GM11168 (cell line): Measurements from ENCODE around the gene NUP98.
"Not testable (repeated sequence)": the region's sequence is repeated elsewhere in the genome, so short reads cannot be mapped to it uniquely, and the experiment has no call there.

Source experiments
- in situ Hi-C: fragments of 300-500 bp; cut with MboI; formaldehyde crosslinking; loops from one replicate; pipeline ENCODE4 v1.12.0; 2022; ENCODE audit warnings: low sequenced_read_pairs; ENCODE audit not compliant: unreplicated experiment

NUP98 gene

DNA sequence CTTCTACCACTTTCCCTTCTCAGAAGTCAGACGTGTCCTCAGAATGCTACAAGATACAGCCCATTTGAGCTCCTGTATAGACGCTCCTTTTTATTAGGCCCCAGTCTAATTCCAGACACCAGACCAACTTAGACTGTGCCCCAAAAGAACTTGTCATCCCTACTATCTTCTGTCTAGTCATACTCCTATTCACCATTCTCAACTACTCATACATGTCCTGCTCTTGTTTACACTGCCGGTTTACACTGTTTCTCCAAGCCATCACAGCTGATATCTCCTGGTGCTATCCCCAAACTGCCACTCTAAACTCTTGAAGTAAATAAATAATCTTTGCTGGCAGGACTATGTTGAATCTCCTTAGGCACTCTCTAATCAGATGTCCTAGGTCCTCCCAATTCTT lies 144.8 kb downstream of the NUP98 start:
- in situ Hi-C loops, result not testable (repeated sequence)

DNA sequence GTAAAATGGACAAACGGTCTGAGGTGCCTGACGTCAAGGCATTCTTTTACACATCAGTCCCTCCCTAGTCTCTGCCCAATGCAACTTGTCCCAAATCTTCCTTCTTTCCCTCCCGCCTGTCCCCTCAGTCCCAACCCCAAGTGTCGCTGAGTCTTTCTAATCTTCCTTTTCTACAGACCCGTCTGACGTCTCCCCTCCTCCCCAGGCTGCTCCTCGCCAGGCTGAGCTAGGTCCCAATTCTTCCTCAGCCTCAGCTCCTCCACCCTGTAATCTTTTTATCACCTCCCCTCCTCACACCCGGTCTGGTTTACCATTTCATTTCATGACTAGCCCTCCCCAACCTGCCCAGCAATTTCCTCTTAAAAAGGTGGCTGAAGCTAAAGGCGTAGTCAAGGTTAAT lies 148.0 kb downstream of the NUP98 start:
- in situ Hi-C loops, result not testable (repeated sequence)

DNA sequence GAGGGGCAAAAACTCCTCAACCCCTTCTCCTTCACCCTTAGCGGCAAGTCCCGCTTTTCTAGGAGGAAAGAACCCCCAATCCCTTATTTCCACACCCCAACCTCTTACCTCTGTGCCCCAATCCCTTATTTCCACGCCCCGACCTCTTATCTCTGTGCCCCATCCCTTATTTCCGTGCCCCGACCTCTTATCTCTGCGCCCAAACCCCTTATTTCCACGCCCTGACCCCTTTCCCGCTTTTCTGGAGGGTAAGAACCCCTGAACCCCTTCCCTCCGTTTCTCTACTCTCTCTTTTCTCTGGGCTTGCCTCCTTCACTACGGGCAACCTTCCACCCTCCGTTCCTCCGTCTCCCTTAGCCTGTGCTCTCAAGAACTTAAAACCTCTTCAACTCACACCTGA lies 148.5 kb downstream of the NUP98 start:
- in situ Hi-C loops, result not testable (repeated sequence)

- in situ Hi-C loops, result no loop called here
Measured at GRCh38 chr11:3645552-3645951, 151.8 kb downstream of the NUP98 start.

DNA sequence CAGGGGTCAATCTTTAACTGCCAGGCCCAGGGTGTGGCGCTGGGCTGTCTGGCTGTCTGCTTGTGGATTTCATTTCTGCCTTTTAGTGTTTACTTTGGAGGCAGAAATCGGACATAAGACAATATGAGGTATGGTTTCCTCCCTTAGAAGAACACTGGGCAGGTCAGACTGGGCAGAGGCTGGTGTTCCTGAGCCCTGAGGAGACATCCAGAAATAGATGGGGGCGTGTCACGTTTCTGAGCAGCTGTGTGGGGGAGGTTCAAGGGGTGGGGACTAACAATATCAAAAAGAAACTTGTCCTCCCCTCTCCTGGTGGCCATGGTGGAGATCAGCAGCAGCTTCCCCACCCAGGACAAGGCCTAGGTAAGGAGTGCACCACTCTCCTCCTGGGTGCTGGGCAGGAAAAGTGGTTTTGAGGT lies 152.5 kb downstream of the NUP98 start, which contains the start of gene ART1:
TSS of gene ART1 (plus strand) at position 312 of the 419 bp plus-strand sequence. CDS start 14,086 bp downstream, outside the sequence.
- in situ Hi-C loops, result no loop called here

GRCh38 chr11:3643102-3643546 lies 154.2 kb downstream of the NUP98 start:
- in situ Hi-C loops, result not testable (repeated sequence)

GRCh38 chr11:3642071-3642951 lies 155.0 kb downstream of the NUP98 start:
- in situ Hi-C loops, result no loop called here

DNA sequence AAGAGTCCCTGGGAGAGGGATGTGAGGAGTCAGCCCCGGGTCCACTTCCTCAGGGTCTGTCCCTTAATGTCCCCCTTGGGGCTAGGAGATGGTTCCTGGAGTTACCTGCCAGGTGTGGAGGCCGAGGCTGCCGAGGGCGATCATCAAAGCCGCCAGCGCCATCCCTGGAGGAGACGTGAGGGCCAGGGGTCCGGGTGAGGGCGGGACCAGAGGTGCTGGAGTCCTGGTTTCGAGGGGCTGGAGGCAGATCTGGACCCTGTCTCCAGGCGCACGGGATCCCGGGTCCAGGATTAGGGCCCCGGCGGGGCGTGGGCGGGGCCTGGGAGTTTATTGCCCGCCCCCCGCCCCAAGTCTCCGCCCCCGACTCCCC lies 155.7 kb downstream of the NUP98 start, which contains the start of gene ART5:
TSS of gene ART5 (minus strand) at position 292 of the 370 bp plus-strand sequence. CDS start at position 162, 130 bp downstream.
- in situ Hi-C loops, result no loop called here

GRCh38 chr11:3641191-3641590 lies 156.2 kb downstream of the NUP98 start:
- in situ Hi-C loops, result no loop called here

DNA sequence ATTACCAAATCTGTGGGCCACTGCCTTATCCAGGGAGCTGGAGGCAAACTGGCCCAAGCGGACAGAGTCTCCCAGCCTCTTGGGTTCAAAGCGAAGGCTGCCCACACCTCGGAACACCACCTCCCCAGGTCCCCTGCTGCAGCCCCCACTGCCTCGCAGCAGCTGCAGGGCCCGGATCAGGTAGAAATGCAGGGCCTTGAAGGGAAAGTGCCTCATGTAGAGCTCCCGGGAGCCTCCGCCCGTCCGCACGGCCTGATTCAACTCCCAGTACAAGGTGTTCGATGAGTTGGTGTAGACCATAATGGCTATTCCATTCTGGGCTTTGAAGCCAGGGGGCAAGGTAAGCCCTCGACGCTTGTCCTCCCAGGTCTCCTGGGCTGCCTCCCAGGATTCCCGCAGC lies 157.5 kb downstream of the NUP98 start:
- in situ Hi-C loops, result no loop called here

DNA sequence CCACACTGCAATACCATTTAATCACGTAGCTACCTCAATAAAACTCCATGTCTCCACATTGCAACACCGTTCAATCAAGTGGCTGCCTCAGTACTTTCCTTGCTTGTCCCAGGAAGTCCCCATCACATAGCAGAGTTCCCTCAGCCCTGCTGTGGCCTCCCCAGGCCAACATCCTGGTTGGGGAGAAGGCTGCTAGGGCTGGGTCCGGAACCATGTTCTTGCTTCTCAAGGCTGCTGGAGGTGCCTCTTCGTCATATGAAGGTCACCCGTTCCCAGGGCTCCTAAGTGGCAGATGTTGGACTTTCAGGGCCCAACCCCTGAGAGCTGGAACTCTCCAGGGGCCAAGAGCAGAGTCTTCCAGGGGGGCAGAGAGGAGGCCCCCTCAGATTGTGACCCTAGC lies 158.8 kb downstream of the NUP98 start:
- in situ Hi-C loops, result no loop called here

DNA sequence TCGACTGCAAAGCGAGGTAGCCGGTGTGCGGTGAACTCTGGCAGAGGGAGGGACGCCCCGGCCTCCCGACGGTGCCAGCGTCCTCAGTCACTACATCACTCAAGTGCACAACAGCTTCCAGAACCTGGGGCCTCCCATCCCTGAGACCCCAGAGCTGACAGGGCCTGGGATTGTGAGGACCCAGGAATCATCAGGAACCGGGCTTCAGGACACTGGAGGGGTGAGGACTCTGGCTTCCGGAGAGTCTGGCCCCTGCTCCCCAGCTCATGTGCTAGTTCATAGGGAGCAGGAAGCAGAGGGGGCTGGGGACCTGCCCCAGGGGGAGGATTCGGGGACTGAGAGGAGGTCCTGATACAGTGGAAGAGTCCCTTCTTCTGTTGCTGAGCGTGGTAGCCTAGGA lies 160.2 kb downstream of the NUP98 start:
- in situ Hi-C loops, result no loop called here

GRCh38 chr11:3635641-3636375 lies 161.5 kb downstream of the NUP98 start:
- in situ Hi-C loops, result no loop called here

DNA sequence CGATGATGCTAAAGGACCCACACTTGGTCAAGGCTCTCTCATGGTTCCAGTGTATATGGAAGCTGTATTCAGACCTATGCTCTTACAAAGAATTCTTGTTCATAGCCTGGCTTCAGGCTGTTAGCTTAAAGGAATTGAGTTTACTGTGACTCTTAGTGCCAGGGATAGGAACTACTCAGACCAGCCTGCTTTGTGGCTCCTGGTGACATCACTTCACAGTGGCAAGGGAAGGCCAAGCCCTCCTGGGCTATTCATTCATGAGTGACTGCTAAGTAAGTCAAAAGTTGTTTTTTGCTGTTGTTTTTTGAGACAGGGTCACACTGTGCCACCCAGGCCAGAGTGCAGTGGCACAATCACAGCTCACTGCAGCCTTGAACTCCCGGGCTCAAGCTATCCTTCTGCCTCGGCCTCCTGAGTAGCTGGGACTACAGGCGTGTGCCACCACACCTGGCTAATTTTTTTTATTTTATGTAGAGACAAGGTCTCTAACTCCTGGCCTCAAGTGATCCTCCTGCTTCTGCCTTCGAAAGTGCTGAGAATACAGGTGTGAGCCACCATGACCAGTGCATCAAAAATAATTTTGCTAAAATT lies 165.2 kb downstream of the NUP98 start:
- in situ Hi-C loops, result no loop called here

DNA sequence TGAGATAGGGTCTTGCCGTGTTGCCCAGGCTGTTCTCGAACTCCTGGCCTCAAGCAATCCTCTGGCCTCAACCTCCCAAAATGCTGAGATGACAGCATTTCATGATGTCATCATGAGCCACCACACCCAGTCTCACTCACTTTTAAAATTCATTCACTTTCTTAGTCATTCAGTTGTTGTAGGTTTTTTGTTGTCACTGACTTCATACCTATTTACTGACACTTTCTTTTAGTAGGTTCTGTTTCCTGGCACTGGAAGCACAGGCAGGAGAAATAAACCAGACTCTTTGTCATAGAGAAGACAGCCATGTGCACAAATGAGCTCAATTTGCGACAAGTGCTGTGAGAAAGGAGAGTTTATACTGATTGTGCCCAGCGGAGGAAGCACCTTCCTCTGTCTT lies 166.0 kb downstream of the NUP98 start:
- in situ Hi-C loops, result no loop called here

DNA sequence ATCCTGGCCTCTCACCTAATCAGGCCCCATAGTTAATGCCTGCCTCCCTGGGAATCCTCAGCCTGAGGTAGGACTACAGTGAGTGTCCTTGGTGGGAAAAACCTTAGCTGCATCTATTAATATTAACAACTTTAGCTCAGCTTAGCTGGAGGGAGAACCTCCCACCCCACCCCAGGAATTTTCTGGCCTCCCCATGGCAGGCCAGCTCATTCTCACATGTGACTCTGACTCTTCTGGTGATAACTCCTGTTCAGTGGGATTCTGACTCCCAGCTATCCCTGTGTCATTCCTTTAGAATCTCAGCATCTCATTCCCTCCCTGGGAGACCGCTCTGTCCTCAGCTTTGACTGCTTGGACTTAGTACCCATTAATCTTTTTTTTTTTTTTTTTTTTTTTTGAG lies 170.1 kb downstream of the NUP98 start:
- in situ Hi-C loops, result no loop called here

GRCh38 chr11:3626250-3626960 lies 170.9 kb downstream of the NUP98 start:
- in situ Hi-C loops, result no loop called here
